ENCODE results near the gene TBC1D14.

Gene TBC1D14, protein sequence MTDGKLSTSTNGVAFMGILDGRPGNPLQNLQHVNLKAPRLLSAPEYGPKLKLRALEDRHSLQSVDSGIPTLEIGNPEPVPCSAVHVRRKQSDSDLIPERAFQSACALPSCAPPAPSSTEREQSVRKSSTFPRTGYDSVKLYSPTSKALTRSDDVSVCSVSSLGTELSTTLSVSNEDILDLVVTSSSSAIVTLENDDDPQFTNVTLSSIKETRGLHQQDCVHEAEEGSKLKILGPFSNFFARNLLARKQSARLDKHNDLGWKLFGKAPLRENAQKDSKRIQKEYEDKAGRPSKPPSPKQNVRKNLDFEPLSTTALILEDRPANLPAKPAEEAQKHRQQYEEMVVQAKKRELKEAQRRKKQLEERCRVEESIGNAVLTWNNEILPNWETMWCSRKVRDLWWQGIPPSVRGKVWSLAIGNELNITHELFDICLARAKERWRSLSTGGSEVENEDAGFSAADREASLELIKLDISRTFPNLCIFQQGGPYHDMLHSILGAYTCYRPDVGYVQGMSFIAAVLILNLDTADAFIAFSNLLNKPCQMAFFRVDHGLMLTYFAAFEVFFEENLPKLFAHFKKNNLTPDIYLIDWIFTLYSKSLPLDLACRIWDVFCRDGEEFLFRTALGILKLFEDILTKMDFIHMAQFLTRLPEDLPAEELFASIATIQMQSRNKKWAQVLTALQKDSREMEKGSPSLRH

DNA sequence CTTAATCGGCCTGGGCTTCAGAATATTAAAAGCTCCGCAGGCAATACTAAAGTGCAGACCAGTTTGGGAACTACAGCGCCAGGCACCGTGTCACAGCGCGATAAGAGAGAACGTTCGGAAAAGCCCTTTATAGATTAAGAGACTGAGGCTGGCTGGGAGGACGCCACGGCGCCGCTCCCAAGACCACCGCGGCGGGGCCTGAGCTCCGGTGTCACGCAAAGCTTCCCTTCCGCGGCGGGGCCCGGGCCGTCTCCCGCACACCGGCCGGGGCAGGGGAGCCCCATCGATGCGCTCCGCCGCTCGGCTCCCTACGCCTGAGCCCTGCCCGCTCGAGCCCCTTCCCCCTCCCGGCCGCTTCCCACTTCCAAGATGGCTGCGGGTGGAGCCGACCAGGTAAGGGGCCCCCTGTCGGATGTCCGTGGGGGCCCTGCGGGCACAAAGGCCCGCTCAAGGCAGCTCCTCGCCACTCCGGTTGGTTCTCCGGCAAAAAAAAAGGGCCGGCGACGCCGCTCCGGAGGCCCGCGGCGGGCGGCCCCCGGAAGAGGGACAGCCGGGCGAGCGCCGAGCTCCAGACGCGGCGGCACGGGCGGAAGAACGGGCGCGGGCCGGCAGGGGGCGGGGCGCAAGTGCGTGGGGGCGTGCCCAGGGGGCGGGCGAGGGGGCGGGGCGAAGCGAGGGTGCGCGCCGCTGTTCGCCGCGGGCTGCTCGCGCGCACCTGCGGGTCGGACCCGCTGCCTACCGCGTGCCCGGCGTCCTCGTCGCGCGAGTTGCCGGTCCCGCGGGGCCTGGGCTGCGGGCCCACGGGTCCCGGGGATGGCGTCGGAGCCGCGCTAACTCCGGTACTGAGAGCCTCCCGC lies at the start of gene TBC1D14:
Gene TBC1D14, plus strand, starts transcription at position 714 of the 857 bp plus-strand sequence. CDS start 13,564 bp downstream, outside the sequence.
- H3K36me3 ChIP-seq: no peaks in the 10 kb centered on the region
- H3K27ac ChIP-seq: peak within 1 kb of the TSS; percentile 93 to 100
- TF ChIP-seq CTCF (IDR thresholded peaks at IDR 0.05): peak in 1 of 2 experiments; percentile 35
- peaks cover 0 to 39% (median 27%) of the 10 kb centered on the region in 4 donors for H3K4me1 ChIP-seq
- H3K27me3 ChIP-seq: peaks cover 0 to 16% of the 10 kb centered on the region in 2 donors
- intact Hi-C loops (cut with DNase I; ENCODE audit: low total_unique reads): loop anchor here (2.0 kb wide), 1 partner anchor 77 kb away; no protein-coding TSS in a partner anchor
- peak within 1 kb of the TSS; percentile 70 to 91 for H3K4me3 ChIP-seq
- H3K9me3 ChIP-seq: no peaks in the 10 kb centered on the region
- DNase-seq: peak; percentile 86 to 94

GRCh38 chr4:6868386-6868785 lies 41.2 kb upstream of the TBC1D14 start:
- Histone ChIP-seq H3K9me3 (no peaks in the 10 kb centered on the region), H3K27me3 (no peaks in the 10 kb centered on the region), H3K4me3 (no peak overlapping the region), H3K27ac (no peak overlapping the region), H3K36me3 (peaks cover 40 to 72% (median 68%) of the 10 kb centered on the region in 3 donors), H3K4me1 (no peaks in the 10 kb centered on the region)
- TF ChIP-seq CTCF (IDR thresholded peaks at IDR 0.05): no peak
- no peak for DNase-seq
- intact Hi-C loops (cut with DNase I; ENCODE audit: low total_unique reads): no loop called here

DNA sequence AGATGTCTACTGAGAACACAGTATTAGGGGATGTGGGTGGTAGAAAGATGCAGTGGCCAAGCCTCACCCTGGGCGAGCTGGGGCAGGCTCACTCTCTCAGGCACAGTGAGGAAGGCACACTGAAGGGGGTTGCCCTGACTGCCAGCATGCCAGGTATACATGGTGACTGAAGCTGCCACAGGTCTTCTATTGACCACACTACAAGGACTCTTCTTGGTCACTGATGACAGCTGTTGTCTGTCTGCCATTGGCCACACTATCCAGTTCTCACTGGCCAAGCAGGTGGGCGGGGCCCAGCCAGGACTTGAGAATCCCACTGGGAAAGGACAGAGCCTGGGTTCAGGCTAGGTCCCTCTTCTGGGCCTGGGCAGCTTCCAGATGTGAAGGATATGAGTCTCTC lies 39.7 kb upstream of the TBC1D14 start:
- H3K27me3 ChIP-seq: no peaks in the 10 kb centered on the region
- H3K36me3 ChIP-seq: peaks cover 49 to 75% (median 65%) of the 10 kb centered on the region in 3 donors
- DNase-seq: no peak
- H3K4me3 ChIP-seq: no peak overlapping the region
- intact Hi-C loops (cut with DNase I; ENCODE audit: low total_unique reads): loop anchor here (5.0 kb wide), 2 partner anchors 83 to 148 kb away; no protein-coding TSS in a partner anchor
- no peak for TF ChIP-seq CTCF (IDR thresholded peaks at IDR 0.05)
- H3K9me3 ChIP-seq: no peaks in the 10 kb centered on the region
- H3K27ac ChIP-seq: no peak overlapping the region
- no peaks in the 10 kb centered on the region for H3K4me1 ChIP-seq

DNA sequence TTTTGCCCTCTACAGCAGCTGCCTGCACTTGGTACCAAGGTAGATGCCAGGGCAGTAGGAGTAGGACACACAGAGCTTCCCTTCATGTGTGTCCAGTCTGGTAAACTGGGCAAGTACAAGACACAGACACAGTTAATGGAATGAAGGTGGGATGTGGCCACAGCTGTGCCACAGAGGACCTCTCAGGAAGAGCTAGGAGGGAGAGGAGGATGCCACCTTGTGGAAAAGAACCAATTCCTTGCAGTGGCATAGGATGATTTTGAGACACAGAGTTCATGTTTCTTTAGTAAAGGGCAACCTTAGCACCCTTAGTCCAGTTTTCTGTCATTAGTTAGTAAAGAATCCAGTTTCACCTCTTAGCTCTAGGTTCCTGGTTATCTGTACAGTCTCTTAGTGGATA lies 36.3 kb upstream of the TBC1D14 start:
- intact Hi-C loops (cut with DNase I; ENCODE audit: low total_unique reads): loop anchor here (5.0 kb wide), 2 partner anchors 86 to 151 kb away; no protein-coding TSS in a partner anchor
- no peaks in the 10 kb centered on the region for H3K27me3 ChIP-seq
- H3K36me3 ChIP-seq: peaks cover 62 to 77% (median 67%) of the 10 kb centered on the region in 3 donors
- no peak for DNase-seq
- no peak for TF ChIP-seq CTCF (IDR thresholded peaks at IDR 0.05)
- H3K9me3 ChIP-seq: no peaks in the 10 kb centered on the region
- no peak overlapping the region for H3K4me3 ChIP-seq
- H3K27ac ChIP-seq: no peak overlapping the region
- no peaks in the 10 kb centered on the region for H3K4me1 ChIP-seq
